CD4-positive, alpha-beta T cell treated with Interleukin-2 at 100 ng/mL for 4 hours (primary cell): ENCODE results near the gene PRKN.

Experiments
- DNase-seq: peaks from one replicate; pipeline ENCODE4 v3.0.0-alpha.2; 2020; ENCODE audit warnings: low spot score

The PRKN gene

DNA sequence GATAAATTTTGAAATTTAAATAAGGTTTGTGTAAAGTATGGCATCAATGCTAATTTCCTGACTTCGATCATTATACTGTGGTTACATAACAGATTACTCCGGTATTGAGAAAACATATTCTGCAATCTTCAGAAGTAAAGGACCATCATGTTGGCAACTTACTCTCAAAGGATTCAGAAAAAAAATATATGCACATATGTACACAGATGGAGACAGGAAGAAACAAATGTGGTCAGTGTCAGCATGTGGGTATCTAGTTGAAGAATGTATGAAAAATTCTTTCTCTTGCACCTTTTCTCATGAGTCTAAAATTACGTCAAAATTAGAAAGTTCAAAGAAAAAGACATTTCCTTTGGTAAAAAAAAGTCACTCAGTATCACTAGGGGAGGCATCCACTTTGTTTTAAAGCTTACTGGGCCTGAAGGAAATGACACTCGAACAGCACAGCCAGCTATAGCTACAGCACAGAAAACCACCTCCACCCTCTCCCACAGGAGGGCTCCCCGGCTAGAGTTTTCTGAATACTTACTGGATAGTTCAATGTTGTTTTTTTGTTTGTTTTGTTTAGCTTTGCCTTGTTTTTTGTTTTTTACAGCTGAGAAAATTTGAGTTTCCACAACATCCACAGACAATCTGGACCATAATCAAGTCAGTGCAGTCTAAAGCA, 1136.5 kb downstream of the PRKN start:
- DNase-seq: no peak

DNA sequence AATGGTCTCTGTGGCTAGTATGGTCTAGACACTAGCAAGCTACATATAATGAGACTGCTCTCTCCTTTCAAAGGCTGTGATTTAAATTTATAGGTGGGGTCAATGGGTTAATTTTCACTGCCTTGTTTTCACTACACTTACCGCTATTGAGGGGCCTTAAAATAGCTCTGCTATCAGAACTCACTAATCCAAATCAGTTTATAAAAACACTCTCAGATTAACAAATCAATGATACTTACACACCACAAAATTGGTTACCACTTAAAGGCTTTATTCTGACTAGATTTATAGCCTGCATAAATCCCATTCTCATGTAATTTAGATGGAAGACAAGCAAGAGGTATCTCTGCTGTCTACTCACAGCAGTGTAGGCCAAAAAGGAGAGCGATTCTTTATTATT, 1140.7 kb downstream of the PRKN start:
- DNase-seq: no peak

DNA sequence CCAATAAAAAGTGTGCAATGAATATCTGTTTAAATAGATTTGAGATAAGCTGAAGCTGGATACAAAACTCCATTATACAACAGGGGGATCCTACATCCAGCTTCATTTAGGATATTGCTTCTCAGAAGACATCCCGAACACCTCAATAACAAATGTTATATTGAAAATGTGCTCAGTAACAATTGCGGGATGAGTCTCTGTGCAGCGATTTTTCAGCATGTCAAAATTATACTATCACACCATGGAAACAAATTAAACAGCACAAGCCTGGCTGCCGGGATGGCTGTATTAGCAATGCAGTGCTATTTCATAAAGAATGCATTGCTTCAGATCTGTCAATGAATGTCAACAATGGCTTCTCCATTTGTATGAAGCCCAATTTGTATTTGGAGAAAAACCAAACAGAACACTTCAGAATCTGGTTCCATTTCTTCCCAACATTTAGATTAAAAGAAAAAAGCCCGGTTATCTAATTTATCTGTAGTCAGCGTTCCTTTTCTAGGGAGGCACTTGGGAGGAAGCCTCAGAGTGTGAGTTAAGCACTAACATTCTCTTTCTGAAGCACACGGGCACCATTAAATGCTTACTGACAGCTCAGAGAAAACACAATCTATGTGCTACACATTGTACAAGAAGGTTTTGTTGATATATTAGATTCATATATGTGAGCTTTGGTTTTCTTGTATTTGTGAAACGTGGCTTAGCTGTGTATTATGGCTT, 1142.8 kb downstream of the PRKN start:
- no peak for DNase-seq

DNA sequence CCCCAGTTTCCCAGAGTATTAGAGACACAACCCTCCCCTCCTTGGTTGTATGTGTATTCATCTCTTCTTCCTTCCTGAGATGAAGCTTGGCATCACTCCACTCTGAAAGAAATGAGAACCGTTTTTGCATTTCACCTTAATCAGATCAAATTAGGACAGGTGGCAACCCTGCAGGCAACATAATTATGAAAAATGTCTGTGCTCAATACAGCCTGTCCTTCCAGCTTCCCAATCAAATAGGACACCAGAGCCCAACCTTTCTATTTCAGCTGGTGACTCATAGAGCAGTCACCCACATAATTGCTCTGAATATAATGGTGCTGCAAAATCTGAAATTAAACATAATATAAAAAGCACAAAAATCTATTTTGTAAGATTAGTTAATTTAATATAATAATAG, 1143.5 kb downstream of the PRKN start:
- no peak for DNase-seq

DNA sequence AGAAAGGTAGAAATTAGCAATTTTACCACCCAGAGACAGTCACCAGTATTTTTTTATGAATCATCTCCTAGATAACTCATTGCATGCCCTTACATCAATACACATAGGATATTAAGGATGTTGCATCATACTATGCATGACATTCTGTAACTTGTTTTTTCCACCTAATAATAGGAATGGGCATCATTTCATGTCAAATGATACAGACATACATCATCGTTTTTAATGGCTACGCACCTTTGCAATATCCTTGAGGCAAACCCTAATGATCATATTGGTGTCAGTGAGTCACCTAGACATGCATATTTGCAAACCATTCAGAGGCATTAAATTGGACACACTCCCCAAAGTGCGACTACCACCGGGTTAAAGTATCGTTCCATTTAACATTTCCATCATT, 1144.0 kb downstream of the PRKN start:
- no peak for DNase-seq

DNA sequence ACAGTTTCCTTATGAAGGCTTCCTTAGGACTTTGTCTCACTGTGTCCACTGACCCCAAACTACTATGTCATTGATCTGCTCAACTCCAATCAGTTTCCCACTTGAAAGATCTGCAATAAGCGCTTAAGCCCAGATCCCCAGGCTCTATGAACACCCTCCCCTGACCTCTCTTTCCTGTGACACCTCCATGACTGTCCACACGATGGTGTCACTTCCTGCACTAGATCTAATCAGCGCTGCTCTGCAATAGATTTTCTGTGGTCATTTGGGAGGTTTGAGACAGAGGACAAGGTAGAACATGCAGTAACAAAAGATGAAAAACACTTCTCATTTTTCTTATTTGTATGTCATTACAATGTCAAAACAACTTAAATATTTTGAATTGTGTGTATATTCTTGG, 1149.1 kb downstream of the PRKN start:
- DNase-seq: no peak

DNA sequence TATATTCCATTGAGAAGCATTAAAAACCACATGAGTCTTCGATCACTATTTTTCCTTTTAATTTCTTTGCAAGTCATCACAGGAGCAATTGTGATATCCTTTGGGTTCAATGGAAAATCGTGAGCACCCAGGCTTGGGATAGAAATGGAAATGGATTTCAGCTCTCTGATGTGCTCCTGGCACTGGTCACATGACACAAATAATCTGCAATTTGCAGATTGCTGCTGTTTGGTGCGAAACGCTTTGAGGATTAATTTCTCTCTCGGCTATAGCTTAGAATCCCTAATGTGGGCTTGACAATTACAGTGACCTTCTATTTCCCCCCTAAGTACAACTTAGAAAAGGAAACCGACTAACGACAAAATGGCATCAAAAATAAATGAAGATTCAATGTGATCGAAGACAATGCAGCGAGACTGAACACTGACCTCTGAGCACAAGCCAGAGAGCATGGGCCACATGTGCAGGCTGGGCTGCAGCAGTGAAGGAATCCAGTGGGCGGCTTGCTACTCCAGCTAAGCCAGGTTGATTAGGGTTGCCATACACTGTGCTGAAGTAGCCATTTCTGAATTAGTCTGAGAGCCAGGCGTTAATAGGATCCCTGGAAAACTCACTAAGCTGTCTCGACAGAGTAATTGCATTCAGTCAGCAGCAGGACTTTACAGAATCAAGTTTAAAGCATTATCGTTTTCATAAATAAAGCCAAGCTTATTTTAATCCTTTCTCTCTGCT, 1151.9 kb downstream of the PRKN start:
- DNase-seq: no peak

DNA sequence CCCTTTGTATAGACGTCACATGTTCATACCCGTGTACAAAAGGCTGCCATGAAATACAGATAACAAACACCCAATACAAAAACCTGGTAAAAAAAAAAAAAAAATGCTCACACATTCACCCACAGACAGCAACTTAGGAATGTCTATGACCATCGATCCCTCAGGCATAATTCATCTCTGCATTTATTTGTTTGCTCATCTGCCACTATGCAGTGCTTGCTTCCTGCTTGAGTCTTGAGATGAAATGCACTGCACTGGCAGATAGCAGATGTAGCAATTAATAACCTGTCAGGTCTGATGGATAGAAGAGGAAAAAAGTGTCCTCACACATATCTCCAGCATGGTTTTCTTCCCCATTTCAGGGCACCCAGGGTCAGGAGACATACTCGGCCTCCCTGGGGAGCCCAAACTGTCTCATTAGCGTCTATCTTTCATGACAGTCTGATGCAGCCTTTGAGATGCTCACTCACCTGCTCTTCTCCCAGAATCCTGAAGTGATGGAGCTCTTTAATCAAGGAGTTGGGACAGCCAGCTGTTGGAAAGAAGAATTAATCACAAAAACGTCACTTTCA, 1158.6 kb downstream of the PRKN start:
- no peak for DNase-seq

DNA sequence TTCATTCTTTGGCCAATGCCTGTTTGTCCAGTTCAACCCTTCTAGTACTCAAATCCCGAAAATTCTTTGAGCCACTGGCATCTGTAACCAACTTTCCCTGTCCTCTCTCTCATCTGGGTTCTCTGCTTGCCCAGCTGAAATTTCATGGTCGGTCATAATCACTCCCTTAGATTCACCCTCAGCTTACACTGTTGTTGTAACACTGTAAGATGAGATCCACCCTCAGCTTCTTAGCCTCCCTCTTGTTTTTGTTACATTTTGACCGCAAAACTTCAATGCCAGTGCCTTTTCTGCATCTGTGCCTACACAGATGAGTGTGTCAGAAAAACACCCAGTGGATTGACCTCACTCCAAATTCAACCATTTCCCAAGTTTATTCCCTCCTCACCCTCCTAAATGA, 1162.6 kb downstream of the PRKN start:
- DNase-seq: no peak

DNA sequence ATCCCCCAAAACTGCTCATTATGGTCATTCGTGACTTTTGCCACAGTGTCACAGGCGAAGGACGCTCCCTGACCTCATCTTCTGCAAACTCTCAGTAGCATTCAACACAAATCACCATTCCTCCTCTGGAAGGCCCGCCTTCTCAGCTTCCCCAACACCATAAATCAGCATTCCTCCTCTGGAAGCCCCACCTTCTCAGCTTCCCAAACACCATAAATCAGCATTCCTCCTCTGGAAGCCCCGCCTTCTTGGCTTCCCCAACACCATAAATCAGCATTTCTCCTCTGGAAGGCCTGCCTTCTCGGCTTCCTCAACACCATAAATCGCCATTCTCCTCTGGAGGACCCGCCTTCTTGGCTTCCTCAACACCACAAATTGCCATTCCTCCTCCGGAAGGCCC, 1165.7 kb downstream of the PRKN start:
- no peak for DNase-seq

DNA sequence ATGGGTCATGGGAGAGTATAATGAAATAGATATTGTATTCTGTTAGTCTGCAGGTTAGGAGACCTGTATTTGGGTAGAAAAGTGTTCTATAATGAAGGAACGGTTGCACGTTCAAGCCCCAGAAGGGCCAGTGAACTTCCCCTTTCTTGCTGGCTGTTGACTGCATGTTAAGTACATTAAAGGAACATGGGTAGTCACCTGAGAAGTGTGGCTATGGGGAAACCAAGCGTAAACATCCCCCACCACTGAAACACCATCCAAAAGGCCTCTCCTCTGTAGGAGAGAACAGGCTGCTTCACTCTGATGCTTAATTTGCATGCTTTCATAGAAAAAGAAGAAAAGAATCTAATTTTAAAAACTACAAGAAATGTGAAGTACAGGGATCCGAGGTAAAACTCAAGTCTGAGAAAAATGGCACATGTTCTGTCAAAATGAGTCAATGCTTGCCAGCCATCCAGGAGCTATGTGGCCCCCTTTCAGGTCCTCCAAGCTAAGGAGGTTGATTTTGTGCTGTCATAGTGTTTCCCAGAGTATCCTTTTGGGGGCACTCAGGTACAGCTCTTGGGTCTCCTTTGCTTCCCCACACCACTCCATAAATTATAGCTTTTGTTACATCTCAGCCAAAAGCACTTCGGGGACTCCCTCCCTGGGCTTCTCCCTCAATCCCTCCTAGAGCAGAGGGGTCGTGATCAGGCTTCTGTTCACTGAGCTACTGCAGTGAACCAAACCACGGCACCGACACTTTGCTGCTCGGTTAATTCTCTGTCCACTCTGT, 1170.0 kb downstream of the PRKN start:
- no peak for DNase-seq

DNA sequence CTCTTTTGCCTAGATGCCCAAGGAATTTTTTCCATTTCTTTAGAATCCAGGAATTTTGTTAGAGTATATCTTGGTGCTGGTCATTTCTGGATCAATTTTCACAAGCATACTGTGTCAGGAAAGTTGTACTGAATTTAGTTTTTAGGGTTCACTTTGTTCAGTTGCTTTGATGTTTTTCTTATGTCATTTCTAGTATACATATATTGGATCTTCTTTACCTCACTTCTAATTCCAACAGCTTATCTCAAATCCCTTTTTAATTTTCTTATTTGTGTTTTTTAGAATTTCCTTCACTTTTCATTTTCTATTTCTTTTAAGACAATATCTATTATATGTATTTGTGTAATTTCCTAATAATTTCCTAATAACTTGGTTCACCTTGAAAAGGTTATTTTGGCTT, 1172.7 kb downstream of the PRKN start:
- no peak for DNase-seq

DNA sequence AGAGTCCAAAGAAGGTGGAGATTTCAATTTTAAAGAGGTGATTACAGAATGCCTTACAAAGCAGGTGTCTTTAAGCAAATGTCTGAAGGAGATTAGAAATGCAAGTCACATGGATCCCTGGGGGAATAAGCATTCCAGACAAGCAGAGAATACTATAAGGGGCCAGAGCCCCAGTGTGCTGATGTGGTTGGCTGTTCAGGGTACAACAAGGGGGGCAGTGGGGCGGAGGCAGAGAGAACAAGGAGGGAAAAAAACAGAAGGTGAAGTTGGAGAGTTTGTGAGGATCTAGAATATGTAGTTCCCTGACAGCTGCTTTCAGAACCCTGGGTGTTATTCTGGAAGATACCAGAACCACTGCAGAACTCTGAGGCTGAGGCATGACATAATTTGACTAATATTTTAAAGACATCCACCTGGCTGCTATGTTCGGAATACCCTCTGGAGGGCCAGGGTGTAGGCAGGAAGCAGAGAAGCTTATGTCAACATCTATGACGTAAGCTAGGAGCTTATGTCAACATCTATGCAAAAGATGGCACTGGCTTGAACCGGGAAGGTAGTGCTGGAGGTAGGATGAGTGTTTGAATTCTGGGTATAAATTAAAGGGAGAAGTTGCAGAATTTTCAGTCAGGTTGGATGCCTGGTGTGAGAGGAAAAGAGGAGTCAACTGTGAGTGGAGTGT, 1177.5 kb downstream of the PRKN start:
- no peak for DNase-seq

DNA sequence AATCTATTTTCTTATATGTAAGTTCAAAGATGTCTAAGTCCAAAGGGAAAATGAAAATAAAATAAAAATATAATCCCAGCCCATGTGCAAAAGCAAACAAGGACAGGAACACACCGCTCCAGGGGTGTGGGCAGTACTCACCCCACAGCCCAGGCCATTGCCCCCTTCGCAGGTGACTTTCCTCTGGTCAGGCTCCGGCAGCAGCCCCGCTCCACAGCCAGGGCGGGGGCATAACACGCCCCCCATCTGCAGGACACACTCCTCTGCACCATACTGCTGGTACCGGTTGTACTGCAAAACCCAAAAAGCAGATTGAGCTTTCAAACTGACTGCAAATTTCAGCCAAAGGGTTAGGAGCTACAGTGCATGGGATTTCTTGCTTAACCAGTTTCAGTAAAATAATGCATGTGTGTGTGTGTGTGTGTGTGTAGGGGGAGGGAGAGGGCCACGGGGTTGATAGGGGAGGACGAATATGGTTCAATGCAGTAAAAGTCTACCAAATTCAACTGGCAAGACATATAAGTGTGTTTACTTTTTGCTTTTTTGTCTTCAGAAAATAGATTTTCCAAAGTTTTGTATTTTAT, 1178.8 kb downstream of the PRKN start:
- no peak for DNase-seq

DNA sequence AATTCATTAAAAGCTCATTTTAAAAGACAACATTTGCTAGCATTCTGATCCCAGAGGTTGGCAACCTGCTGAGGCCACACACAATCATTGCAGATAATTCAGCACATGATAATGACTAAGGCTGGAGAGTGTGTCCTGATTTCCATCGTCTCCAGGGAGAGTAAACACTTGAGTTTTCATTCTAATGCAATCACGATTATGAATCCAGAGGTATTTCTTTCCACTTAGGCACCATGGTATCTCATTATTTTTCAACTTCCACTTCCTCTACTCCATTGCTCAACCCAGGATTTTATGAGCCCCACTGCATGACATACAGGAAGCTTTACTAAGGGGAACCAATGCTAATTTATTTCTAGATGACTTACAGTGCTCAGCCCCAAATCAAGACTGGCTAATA, 1179.9 kb downstream of the PRKN start:
- DNase-seq: no peak

DNA sequence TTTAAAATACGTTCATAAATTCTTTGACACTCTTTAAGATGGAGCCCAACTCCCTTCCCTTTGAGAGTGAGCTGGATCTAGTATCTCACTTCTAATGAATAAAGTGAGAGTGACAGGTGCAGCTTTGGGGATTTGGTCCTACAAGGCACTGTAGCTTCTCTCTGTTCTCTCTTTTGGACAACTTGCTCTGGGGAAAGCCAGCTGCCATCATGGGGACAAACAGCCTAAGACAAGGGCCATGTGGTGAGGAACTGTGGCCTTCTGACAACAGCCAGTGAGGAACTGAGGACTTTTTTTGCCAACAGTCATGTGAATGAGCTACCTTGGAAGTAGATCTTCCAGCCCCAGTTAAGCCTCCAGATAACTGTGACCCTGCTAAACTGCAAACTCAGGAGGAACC, 1180.9 kb downstream of the PRKN start:
- no peak for DNase-seq

DNA sequence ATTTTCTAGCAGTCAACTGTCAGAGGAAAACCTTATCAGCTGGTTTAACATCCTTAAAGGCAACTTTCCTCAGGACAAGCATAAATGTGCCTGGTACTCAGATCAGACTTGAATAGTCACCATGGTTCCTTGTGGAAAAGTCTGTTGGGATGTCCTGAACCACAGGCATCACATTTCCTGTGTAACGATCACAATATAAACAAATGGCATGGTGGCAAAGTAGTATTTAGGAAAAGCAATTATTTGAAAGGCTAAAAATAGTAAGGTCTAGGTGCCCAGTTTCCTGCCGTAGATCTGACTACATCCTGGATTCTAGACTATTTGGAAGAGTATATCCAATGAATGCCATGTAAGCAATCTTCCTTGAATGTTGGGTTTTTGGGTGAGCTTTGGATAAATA, 1181.8 kb downstream of the PRKN start:
- DNase-seq: no peak

DNA sequence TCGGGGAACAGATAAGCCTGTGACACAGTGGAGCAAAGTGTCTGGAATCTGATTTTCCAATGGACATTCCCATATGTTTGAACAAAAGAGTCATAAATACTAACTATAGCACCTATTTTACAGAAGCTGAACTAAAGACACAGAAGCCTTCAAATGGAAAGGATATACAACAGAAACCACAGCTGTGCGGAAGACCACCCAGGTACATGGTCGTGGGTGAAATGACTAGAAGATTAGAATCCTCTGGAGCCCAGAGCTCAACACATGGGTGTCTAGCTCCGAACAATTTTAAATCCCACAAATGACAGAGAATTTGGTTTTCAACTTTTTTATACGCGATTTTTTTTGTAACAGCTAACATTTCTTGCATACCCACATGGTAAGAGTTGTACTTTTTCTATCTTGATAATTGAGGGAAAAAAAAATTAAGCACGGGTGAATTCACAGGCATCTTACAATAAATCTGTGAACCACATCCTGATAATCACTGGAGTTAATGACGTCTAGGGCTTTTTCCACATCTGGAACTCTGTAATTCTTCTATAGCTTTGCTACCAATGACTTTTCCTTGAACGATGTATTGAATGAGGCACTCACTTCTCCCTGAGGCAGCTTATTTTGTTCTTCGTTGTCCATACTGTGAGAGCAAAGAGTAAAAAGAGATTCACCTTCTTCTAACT, 1182.6 kb downstream of the PRKN start:
- no peak for DNase-seq

DNA sequence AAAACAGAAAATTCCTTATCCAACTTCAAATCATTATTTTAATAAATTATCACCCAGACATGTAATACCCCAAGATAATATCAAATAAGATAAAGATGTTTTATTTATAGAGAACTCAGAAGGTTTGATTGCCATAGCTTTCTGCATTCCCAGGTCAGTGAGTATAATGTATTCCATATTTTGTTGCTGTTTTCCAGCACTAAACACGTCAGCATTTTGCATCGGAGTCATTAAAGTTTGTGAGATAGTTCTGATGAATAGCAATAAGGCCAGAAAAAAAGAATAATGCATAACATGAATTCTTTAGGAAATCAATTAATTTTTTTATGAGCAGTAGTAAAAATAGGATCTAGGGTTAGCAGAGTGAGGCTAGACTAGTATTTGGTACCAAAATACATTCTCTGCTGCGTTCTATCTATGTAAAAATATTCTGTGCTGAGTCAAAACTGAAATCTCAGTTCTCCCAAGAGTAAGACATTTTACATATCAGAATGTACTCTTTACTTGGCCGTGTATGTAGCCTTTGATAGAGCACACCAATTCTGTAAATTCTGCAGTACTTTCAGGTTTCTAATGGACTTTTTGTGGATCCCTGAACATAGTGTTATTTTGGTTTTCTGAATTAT, 1183.8 kb downstream of the PRKN start:
- DNase-seq: no peak

DNA sequence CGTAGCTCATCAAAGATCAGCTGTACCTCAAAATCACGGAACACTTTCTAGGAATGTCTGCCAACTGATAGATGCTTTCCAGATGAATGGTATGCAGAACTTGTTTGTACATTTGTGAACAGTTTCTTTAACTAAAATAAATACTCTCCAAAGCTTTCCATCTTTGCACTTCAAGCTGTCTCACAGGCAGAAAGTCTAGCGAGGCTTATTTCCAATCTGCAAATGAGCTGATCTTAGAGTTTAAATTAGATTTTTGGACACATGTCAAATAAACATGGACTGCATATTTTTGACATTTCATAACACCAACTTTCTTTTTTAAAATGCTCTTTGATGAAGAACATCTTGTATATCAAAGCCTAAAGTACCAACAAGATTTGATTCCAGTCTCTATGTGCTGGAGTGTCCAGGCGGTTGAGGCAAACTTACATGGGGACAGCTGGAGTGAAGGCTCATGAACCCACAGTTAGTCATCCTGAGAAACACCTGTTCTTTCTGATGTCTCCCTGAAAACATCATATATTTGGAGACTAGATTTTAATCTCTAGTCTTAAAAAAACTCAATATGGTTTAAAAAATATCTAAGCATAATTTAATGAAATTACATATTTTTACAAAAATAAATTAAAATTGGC, 1185.1 kb downstream of the PRKN start:
- DNase-seq: no peak
